NCI-H128 (cell line): ENCODE data around the gene SRBD1.
A peak's percentile ranks its signal among the peaks of the same experiment; 100 is the strongest.

Source experiments
- DNase-seq: peaks from one replicate; lab custom pipeline; 2025; ENCODE audit not compliant: unreplicated experiment; lab: John Stamatoyannopoulos, UW

The SRBD1 gene, protein sequence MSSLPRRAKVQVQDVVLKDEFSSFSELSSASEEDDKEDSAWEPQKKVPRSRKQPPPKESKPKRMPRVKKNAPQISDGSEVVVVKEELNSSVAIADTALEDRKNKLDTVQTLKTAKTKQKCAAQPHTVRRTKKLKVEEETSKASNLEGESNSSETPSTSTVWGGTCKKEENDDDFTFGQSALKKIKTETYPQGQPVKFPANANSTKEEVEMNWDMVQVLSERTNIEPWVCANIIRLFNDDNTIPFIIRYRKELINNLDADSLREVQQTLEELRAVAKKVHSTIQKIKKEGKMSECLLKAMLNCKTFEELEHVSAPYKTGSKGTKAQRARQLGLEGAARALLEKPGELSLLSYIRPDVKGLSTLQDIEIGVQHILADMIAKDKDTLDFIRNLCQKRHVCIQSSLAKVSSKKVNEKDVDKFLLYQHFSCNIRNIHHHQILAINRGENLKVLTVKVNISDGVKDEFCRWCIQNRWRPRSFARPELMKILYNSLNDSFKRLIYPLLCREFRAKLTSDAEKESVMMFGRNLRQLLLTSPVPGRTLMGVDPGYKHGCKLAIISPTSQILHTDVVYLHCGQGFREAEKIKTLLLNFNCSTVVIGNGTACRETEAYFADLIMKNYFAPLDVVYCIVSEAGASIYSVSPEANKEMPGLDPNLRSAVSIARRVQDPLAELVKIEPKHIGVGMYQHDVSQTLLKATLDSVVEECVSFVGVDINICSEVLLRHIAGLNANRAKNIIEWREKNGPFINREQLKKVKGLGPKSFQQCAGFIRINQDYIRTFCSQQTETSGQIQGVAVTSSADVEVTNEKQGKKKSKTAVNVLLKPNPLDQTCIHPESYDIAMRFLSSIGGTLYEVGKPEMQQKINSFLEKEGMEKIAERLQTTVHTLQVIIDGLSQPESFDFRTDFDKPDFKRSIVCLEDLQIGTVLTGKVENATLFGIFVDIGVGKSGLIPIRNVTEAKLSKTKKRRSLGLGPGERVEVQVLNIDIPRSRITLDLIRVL

DNA sequence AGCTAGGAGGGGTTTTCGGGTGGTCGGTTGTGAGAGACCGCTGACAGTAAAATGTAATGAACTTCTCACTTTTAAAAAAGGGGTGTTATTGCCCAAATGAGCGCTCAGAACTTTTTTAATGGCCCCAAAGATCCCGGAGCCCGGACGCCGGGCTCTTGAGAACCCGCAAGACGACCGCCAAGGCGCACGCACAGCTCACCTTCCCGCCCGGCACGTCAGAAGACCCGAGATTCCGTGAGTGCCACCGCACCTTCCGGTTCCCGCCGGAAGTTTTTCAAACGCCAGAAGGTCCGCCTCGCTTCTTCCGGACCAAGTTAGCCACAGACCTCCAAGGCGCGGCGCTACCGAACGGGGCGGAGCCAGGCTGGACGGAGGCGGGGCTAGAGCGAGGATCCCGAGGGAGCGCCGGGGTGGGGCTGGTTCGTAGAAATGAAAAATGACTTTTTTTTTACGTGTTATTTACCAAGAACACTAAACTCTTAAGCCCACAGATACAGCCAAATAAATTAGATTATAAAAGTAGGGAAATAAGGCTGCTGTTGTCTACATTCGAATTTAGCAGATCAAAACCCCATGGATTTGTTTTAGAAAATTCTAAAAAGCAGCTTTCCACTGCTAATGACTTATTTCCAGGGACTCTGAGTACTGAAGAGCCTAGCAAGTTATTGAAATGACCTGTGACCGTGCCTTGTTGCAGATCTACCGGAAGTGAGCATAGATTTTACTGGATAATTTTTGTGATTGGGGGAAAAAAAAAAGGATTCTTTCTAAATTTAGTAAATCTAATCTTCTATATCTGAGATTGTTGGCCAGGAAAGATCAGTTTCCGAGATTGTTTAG, at the start of gene SRBD1:
SRBD1 (minus strand) TSS at position 248 of the 840 bp plus-strand sequence. CDS start 5,826 bp downstream, outside the sequence.
- peak; percentile 84 for DNase-seq

DNA sequence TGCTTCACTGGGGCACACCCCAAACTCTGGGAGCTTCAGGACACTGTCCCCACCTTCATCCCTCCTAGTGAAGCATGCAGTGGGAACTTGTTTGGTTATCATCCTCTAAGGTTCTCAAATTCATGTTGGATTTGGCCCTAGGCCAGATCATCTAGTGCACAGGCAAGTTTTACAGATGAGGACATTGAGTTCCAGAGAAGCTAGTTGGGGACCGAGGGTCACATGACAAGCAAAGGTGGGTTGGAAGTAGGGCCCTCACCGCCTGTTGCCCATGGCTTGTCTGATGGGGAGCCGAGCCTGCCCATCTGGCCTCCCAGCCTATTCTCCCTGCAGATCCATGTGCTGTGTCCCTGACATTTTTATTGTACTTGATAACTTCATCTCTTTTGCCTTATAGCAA, 43.2 kb upstream of the SRBD1 start:
- DNase-seq, result no peak

DNA sequence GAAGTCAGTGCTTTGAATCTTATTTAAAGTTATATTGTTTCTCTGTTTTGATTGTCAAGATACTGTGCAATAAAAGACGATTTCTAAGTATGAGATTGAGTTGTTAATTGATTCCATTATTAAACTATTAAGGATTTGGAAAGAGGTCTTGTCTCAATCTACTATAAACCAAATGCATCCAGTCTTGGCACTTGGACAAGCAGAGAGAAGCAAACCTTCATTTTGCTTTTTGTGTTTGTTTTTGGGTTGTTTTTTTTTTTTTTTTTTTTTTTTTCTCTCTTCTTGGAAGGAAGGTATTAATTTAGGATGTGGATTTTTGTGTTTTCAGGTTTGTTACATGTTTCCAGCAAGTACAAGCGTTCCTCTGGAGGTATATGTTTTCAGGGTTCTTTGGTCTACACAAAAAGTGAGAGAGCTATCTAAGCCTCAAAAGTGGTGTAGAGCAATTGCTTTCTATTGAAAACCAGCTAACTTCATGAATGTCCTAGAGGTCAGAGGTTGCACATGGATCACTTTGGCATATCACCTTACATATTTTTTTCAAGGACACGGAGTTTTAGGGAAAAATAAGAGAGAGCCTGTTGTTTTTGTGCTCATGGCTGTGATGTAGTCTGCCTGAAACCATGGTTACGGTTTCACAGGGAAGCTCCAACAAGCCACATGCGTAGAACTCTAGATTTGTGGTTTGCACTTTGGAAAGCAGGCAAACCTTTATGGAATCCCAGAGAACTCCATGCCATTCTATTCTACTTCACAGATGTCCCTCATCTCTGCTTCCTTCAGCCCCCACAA, 42.3 kb upstream of the SRBD1 start:
- no peak for DNase-seq

DNA sequence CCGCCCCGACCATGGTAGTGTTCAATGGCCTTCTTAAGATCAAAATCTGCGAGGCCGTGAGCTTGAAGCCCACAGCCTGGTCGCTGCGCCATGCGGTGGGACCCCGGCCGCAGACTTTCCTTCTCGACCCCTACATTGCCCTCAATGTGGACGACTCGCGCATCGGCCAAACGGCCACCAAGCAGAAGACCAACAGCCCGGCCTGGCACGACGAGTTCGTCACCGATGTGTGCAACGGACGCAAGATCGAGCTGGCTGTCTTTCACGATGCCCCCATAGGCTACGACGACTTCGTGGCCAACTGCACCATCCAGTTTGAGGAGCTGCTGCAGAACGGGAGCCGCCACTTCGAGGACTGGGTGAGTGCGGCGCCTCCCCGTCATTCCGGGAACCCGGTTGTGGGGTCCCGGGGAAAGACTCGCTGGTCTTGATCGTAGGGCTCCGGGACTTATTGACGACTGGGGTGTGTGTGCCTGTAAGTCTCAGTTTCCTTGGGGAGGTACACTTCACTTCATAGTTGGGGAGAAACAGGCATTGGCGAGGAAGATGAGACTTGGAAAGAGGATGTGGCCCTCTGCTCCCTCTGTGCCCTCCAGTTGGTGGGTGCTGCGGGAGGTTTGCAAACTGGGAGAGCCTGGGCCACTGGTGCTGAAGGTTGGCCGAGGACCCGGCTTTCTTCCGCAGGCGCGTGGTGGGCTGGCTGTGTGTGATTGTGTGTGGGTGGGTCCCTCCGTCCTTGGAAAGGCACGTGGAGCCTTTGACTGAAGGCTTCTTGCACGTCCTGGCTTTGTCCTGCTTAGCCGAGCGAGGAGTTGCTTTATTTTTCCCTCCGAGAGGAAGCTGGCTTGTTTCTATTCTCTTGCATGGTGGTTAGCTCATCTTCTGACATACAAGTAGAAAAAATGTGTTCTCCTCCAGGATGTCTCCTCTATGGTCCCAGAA, 41.3 kb upstream of the SRBD1 start:
- DNase-seq, result no peak

DNA sequence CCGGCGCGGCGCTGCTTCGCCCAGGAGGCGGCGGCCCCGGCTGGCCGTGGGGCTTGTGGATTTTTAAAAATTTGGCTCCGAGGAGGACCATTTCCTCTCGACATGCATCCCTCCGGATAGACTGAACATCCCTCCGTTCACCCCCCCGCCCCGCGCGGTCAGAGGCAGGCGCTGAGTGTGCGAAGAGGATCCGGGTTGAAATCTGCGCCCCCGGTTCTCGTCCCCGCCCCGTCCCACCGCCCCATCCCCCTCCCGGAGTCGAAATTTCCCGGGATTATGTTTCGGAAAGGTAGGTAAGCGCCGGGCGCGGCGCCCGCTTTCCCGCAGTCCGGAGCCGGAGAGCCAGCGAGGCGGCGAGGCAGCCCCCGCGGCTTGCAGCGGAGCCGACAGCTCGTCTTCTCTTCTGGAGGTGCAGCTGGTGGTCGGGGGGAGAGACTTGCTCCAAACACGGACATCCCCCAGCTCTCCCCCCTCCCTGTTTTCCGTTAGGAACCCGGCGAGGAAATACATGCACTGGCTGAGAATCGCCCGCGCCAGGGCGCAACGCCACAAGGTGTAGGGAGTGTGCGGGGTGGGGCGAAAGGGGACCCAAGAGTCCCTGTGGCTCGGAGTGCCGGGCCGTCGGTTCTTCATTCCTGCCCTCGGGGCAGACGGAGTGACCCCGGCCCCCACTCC, 40.5 kb upstream of the SRBD1 start, which contains the start of gene PRKCE:
PRKCE (plus strand) TSS at position 261 of the 675 bp plus-strand sequence.
- DNase-seq, result no peak

DNA sequence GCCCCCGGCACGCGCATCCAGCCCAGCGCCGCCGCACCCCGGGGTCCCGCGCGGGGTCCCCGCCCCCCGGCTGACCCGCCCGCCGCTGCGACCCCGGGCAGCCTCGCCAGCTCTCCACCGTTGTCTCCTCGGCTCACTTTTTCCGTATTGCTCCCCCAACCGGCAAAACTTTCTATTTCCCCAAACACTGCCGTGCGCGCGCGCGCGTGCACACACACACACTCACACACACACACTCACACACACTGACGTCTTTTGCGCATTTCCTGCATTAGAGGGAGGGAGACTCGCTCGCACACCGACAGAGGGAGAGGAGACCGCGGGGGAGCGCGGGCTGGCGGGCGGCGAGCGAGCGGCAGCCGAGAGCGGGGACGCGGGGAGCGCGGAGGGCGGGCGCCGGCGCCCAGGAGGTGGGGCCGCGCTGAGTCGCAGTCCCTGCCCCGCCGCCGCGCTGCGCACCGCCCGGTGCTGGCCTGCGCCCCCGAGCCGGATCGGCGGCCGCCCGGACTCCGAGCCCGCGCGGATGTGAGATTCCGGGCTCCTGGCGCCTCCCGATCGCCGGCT, 39.9 kb upstream of the SRBD1 start:
- peak; percentile 55 for DNase-seq

DNA sequence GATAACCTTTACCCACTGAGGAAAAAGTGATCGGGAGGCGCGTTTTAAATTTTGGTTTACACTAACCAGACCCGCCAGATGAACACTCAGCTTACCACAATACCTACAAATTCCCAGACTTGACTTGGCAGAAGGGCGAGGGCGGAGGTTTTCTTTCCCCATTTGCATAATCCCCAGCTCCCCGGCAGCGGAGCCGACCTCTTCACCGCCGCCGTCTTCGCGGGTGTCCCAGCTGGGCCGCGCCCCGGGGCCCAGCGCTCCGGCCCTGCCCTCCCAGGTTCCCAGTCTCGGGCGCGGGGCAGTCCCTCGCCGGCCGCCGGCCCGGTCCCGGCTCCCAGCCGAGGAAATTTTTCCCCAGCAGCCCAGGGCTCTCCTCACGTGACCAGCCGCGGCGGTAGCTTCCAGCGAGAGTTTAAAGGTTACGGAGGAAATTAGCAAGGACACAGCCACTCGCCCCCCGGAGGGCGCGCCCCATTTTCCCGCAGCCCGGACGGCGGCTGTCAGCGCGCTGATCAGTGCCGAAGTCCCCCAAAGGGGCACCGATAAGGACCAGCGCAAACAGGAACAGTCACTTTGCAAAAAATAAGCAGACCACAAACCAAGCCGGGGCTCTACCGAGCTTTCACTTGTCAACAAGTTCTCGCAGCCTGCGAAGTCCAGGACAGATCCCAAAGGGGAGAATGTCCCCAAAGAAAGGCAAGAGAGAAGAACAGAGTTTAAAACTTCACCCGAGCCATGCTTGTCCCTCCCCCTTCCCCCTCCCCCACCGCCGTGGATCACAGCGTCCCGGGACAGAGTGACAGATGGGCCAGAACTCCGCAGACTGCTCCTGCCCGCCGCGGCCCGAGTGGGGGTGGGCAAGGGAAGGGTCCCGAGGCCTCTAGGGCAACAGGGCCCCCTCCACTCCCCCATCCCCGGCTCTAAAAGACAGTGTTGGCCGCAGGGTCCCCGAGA, 39.1 kb upstream of the SRBD1 start:
- no peak for DNase-seq

DNA sequence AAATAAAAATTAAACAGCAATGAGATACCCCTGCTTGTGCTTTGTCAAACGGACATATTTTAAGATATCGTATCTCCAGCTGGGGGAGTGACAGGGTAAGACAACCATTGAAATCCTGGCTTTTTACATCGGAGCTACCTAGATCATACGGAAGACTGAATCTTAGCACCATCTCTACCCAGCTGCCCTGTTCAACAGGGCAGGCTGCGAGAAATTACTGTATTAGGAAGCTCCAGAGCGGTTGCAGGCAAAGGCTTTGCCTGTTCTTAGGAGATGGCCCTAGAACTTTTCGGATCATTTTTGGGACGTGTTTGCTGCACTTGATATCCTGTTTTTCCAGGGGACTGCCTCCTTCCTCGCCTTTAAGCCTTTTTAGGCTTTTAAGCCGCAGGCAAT, 38.4 kb upstream of the SRBD1 start:
- no peak for DNase-seq

DNA sequence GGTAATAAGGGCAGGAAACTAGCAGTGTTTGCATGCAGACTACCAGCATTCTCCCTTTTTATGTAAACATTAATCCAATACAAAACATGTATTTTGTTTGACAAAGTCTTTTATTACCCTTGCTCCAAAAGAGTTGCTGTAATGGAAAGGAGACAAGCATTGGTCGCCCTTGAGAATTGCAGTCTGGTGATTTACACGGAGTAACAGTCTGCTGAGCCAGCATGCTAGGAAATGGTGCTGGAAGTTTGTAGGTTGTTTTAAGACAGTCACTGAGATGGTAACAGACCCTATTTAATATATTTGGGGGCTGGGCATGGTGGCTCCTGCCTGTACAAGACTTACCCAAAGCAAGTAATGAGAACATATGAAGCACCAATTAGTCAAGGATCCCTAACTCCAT, 37.6 kb upstream of the SRBD1 start:
- no peak for DNase-seq

DNA sequence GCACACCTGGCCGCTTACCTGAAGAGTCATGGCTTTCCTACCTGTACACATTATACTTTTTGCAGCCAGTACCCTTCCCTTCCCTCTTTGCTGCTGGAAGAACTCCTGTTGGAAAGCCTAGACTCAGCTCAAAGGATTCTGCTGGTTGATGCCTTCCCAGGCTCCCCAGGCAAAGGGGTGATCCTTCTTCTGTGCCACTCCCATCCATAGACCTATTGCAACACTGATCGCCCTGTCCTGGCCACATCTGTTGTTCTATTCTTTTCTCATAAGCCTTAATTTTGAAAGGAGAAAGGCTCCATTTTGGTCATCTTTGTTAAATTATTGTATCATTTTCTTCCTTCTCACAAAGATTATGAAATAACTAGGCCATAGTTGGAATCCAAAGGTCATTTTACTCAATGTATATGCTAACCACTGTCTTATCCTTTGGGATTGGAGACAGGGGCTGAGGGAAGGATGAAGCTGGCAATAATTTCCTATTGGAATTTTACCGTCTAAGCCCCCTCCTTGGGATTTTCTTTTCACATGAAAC, 37.0 kb upstream of the SRBD1 start:
- no peak for DNase-seq

DNA sequence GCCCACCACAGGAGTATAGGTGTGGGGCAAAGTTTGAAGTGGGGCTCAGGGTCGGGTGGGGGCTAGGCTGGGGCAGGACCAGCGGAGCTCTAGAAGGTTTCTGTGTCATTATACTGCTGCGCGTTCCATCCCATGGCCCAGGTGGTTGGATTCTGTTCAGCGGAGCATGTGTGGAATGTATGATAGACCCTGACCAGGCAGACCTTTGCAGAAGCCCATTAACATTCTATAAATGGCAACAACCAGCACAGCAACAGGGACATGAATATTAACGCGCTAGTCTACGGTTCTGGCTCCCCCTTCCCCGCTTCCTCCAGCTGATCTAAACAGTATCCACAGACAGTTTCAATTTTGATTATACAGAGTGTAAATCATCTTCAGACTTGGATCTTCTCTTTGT, 36.3 kb upstream of the SRBD1 start:
- no peak for DNase-seq

DNA sequence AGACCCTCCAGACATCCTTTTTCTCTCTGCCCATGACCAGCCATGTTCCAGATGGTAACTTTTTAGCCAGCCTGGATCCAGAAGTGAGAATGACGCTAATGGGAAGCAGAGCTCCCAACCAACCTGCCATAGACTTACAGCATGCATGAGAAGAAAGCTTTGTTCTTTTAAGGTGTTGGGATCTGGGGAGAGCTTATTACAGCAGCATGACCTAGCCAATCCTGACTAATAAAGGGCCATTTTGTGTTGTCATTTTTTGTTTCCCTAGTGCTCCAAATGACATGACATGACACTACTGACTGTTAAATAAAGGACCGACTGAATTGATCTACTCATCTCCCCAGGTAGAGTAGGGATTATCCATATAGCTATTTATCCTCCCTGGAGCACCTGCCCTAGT, 35.2 kb upstream of the SRBD1 start:
- no peak for DNase-seq

DNA sequence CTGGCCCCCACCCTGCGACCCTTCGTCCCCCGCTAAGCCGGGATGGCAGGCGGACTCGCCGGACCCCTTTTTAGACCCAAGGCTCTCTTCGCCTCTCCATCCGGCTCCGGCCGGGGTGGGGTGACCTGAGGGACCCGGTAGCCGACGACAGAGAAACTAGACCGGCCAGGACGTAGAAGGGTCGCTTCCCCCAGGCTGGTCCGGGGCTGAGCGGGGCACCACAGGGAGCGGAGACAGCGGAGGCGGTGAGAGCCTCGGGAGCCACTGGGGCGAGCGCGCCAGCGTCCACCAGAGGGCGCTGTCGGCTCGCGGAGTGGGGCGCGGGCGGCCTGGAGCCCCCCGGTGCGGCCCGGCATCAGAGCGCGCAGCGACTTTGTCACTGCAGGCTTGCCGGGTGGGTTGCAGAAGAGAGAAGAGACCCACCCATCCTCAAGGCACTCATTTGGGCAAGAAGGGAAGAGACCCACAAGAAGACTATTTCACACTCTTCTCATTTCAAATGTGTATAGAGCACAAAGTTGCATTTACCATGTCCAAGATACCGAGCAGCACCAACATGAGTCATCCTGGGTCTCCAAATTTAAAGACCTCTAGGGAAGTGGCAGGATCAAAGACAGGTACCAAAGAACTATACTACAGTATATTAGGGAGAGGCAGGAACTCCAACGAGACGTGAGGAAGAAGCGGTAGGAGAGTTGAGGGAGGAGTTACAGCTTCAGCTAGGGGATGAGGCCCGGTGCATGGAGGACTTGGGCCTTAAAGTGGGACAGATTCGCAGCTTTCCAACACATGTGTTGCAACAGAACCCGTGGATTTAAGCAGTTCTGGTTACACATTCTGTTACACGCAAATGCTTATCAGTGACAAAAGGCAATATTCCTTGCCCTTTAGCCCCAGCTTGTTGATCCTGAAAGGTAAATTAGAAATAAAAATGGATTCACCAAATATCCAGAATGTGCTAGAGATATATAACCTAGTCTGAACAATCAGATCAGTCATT, 32.8 kb upstream of the SRBD1 start:
- no peak for DNase-seq

DNA sequence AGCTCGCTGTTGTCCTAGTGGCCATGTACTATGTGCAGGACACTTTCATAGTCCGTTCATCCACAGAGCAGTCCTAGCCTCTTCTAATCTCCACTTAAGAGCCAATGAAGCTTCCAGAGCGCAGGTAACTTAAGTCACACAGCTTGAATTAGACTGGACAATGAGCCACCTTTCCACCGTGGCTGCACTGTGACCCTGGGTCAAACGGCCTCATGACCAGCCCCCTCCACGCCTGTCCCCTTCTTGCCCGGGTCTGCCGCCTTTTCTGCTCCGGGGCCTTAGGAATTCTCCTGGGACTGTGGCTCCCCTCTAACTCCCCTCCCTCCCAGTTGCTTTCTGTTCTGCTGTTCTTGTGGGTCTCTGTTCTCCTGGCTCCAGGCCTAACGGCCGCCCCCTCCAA, 32.0 kb upstream of the SRBD1 start:
- no peak for DNase-seq

DNA sequence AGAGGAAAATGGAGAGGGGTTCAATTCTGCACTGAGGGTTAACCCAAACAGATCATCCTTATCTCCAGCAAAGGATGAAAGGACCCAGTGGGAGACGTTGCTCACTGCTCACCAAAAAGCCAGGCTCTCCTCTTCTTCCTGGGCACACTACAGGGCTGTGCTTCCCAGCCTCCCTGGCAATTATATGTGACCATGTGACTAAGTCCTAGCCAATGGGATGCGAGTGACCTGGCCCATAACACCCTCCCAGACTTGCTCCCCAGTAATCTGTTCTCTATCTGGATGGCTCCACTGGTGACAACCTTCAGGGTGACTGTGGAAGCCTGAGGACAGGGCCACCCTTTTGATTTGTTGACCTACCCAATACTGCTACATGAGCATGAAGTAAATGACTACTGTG, 29.5 kb upstream of the SRBD1 start:
- no peak for DNase-seq

DNA sequence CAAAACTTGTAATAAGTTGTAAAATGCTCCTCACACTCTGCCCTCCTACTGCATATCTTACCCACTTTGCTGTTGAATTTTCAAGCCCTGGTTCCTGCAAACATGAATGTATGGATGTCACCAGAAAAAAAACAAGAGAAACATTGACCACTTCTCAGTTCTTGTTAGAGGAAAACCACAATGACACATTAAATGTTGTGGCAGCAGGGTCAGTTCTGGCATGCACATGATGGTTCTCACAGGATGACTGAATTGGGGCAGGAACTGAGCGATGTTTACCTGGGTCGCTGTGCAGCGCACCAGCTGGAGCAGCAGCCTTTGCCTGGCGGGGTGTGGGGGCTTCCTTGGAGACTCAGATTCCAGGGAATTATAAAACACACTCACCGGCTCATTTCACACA, 26.4 kb upstream of the SRBD1 start:
- no peak for DNase-seq
